ENCODE measurements around the gene CUEDC1.
"Not testable (repeated sequence)": the region's sequence is repeated elsewhere in the genome, so short reads cannot be mapped to it uniquely, and the experiment has no call there.

CUEDC1 gene

DNA sequence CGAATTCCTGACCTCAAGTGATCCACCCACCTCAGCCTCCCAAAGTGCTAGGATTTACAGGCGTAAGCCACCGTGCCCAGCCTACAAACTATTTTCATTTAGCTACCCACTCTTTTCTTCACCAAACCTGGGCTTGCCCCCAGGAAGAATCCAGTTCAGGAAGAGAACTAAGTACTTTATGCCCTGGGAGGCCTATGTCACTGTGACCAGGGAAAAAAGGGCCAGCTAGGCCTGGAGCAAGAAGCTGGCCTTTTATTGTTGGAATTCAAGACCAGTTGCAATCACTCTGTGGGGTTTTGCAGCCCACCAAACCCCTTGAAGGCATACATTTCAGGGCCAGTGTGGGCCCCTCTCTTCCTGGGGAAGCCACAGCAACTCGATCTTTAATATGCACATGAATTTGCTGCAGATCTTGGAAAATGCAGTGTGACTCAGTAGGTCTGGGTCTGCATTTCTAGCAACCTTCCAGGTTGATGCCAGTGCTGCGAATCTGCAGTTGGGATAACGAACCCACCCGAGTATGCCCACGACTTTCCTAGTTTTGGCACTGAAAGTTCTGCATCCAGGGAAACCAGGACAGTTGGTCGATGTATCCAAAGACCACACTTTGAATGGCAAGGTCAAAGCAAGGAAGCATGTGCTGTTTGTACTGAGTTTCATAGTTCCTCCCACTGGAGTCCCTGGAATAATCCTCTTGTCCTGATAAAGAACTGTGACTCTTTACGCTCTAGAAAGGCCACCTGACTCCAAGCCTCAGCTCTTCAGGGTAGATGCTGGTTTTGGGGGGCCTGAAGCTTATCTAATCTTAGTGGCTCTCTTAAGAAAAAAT is 98.2 kb downstream of the CUEDC1 start:
- no peak for DNase-seq (ENCODE audit: low spot score in 2 of 2)
- ATAC-seq, result no peak
- H3K36me3 Mint-ChIP-seq, result no peaks in the 10 kb centered on the region
- no peaks in the 10 kb centered on the region for H3K9me3 Mint-ChIP-seq
- no peak overlapping the region for H3K4me3 Mint-ChIP-seq
- no peak overlapping the region for H3K27ac Mint-ChIP-seq
- peaks cover 11% of the 10 kb centered on the region for H3K4me1 Mint-ChIP-seq

- Mint-ChIP-seq H3K4me3 (no peak overlapping the region), H3K9me3 (no peaks in the 10 kb centered on the region), H3K27ac (no peak overlapping the region), H3K4me1 (peaks cover 15% of the 10 kb centered on the region), H3K36me3 (no peaks in the 10 kb centered on the region)
- no peak for ATAC-seq
- DNase-seq (ENCODE audit: low spot score in 2 of 2), result no peak
Observed at GRCh38 chr17:57855391-57856035, 99.7 kb downstream of the CUEDC1 start.

GRCh38 chr17:57853695-57854094 is 101.5 kb downstream of the CUEDC1 start:
- DNase-seq (ENCODE audit: low spot score in 2 of 2) (no peak), ATAC-seq (no peak)
- Mint-ChIP-seq H3K27ac (no peak overlapping the region), H3K36me3 (peaks cover 8% of the 10 kb centered on the region), H3K4me1 (peaks cover 32% of the 10 kb centered on the region), H3K4me3 (no peak overlapping the region), H3K9me3 (no peaks in the 10 kb centered on the region)

- ATAC-seq (no peak), DNase-seq (ENCODE audit: low spot score in 2 of 2) (no peak)
- Mint-ChIP-seq H3K4me1 (peaks cover 36% of the 10 kb centered on the region), H3K9me3 (no peaks in the 10 kb centered on the region), H3K27ac (no peak overlapping the region), H3K36me3 (peaks cover 15% of the 10 kb centered on the region), H3K4me3 (no peak overlapping the region)
Observed at GRCh38 chr17:57852955-57853328, 102.3 kb downstream of the CUEDC1 start.

GRCh38 chr17:57852092-57852954 is 102.9 kb downstream of the CUEDC1 start:
- no peak for ATAC-seq
- H3K4me3 Mint-ChIP-seq, result peak overlapping the region; percentile 93
- DNase-seq (ENCODE audit: low spot score in 2 of 2), result no peak
- no peaks in the 10 kb centered on the region for H3K9me3 Mint-ChIP-seq
- H3K36me3 Mint-ChIP-seq, result peaks cover 21% of the 10 kb centered on the region
- no peak overlapping the region for H3K27ac Mint-ChIP-seq
- peaks cover 36% of the 10 kb centered on the region for H3K4me1 Mint-ChIP-seq

- peak within 1 kb of the TSS; percentile 93 for H3K4me3 Mint-ChIP-seq
- peaks cover 36% of the 10 kb centered on the region for H3K4me1 Mint-ChIP-seq
- peak within 1 kb of the TSS; percentile 99 for H3K27ac Mint-ChIP-seq
- ATAC-seq, result peak; percentile 98
- peaks cover 44% of the 10 kb centered on the region for H3K36me3 Mint-ChIP-seq
- peak; percentile 85 to 97 for DNase-seq (ENCODE audit: low spot score in 2 of 2)
- H3K9me3 Mint-ChIP-seq, result no peaks in the 10 kb centered on the region
Observed at GRCh38 chr17:57849874-57850754, 105.1 kb downstream of the CUEDC1 start, which contains the start of gene MRPS23. MRPS23 (minus strand) TSS chr17:57850044; CDS start chr17:57850010, 34 bp downstream.

DNA sequence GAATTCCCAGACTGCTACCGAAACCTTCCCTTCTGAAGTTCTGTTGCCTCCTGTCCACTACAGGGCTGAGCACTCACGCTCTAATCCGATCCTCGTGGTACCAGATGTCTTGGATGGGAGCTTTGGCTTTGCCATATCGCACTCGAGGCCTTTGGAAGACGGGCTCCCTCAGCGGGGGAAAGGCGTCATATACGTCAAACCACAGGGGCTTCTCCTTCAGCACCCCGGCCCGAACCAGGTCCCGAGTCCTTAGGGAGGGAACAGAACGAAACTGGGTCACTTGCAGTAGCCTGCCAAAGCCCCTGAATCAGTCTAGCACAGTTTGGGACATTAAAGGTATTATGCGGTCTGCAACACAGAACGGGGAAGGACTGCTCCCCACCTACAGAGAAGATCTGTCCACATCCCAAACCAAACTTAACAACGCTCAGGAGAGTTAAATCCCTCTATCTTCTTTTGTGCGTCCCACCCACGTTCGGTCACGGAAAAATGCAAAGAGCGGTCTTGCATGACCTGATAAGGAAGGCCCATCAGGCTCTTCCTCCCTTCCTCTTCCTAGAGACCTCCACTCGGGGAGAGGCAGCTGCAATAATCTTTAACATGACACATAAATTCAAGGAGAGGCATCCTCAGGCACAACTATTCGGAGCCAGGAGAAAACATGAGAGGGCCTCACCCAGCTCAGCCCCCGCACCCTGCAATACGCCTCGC is 105.9 kb downstream of the CUEDC1 start:
- ATAC-seq, result no peak
- Mint-ChIP-seq H3K4me1 (peaks cover 36% of the 10 kb centered on the region), H3K36me3 (peaks cover 52% of the 10 kb centered on the region), H3K27ac (peak overlapping the region; percentile 99), H3K9me3 (no peaks in the 10 kb centered on the region), H3K4me3 (peak overlapping the region; percentile 93)
- no peak for DNase-seq (ENCODE audit: low spot score in 2 of 2)

DNA sequence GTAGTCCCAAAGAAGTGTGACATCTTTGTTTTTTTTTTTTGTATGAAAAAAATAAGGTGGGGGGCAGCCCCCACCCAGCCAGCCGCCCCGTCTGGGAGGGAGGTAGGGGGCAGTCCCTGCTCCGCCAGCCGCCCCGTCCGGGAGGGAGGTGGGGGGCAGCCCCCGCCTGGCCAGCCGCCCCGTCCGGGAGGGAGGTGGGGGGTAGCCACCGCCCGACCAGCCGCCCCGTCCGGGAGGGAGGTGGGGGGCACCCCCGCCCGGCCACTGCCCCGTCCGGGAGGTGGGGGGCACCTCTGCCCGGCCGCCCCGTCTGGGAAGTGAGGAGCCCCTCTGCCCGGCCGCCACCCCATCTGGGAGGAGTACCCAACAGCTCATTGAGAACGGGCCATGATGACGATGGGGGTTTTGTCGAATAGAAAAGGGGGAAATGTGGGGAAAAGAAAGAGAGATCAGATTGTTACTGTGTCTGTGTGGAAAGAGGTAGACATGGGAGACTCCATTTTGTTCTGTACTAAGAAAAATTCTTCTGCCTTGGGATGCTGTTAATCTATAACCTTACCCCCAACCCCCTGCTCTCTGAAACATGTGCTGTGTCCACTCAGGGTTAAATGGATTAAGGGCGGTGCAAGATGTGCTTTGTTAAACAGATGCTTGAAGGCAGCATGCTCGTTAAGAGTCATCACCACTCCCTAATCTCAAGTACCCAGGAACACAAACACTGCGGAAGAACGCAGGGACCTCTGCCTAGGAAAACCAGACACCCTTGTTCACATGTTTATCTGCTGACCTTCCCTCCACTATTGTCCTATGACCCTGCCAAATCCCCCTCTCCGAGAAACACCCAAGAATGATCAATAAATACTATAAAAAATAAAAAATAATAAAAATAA is 108.9 kb downstream of the CUEDC1 start:
- ATAC-seq; H3K9me3 Mint-ChIP-seq; H3K4me3 Mint-ChIP-seq; DNase-seq (ENCODE audit: low spot score in 2 of 2); H3K27ac Mint-ChIP-seq: not testable (repeated sequence)
- peaks cover 77% of the 10 kb centered on the region for H3K36me3 Mint-ChIP-seq
- peaks cover 30% of the 10 kb centered on the region for H3K4me1 Mint-ChIP-seq

- no peaks in the 10 kb centered on the region for H3K9me3 Mint-ChIP-seq
- DNase-seq (ENCODE audit: low spot score in 2 of 2) (no peak), ATAC-seq (no peak)
- no peaks in the 10 kb centered on the region for H3K4me1 Mint-ChIP-seq
- H3K36me3 Mint-ChIP-seq, result peaks cover 95% of the 10 kb centered on the region
- no peak overlapping the region for H3K4me3 Mint-ChIP-seq
- H3K27ac Mint-ChIP-seq, result no peak overlapping the region
Observed at GRCh38 chr17:57842280-57842679, 112.9 kb downstream of the CUEDC1 start.

GRCh38 chr17:57839571-57839923 is 115.7 kb downstream of the CUEDC1 start:
- H3K9me3 Mint-ChIP-seq, result no peaks in the 10 kb centered on the region
- no peak overlapping the region for H3K4me3 Mint-ChIP-seq
- H3K27ac Mint-ChIP-seq, result no peak overlapping the region
- ATAC-seq (no peak), DNase-seq (ENCODE audit: low spot score in 2 of 2) (no peak)
- H3K4me1 Mint-ChIP-seq, result no peaks in the 10 kb centered on the region
- H3K36me3 Mint-ChIP-seq, result peaks cover 77% of the 10 kb centered on the region

GRCh38 chr17:57838857-57839570 is 116.2 kb downstream of the CUEDC1 start:
- no peaks in the 10 kb centered on the region for H3K9me3 Mint-ChIP-seq
- ATAC-seq, result no peak
- peaks cover 5% of the 10 kb centered on the region for H3K4me1 Mint-ChIP-seq
- no peak for DNase-seq (ENCODE audit: low spot score in 2 of 2)
- no peak overlapping the region for H3K27ac Mint-ChIP-seq
- H3K4me3 Mint-ChIP-seq, result no peak overlapping the region
- H3K36me3 Mint-ChIP-seq, result peaks cover 72% of the 10 kb centered on the region

GRCh38 chr17:57838453-57838852 is 116.8 kb downstream of the CUEDC1 start:
- DNase-seq (ENCODE audit: low spot score in 2 of 2), result no peak

More at GRCh38 chr17:57838453-57838852, 116.8 kb downstream of the CUEDC1 start:
- H3K27ac Mint-ChIP-seq, result no peak overlapping the region
- H3K4me1 Mint-ChIP-seq, result peaks cover 6% of the 10 kb centered on the region
- no peak overlapping the region for H3K4me3 Mint-ChIP-seq
- ATAC-seq, result no peak
- peaks cover 66% of the 10 kb centered on the region for H3K36me3 Mint-ChIP-seq
- H3K9me3 Mint-ChIP-seq, result no peaks in the 10 kb centered on the region
